Daoy (cell line): ENCODE data around the gene KRTAP9-7. TPM values are rescaled to one million over a fixed set of nuclear protein-coding genes. Genes with fewer than 3 reads are reported as not detected.

ENCODE experiments used
- DNase-seq: peaks from one replicate; pipeline ENCODE4 v3.0.0-alpha.2; 2015; ENCODE audit warnings: low read depth
- total RNA-seq: library from RNA; depleted of rRNA; stranded (reverse); fragments of >200 nt; shearing (Covaris generic); gene quantifications from 2 replicates; pipeline ENCODE4 v1.2.3, GENCODE V29; 2014; rRNA removed

The KRTAP9-7 gene
- total RNA-seq, 1 experiment from 2014 or later = not detected

GRCh38 chr17:41322094-41322902, 46.8 kb downstream of the KRTAP9-7 start:
- DNase-seq = peak; percentile 35

GRCh38 chr17:41322903-41323895, 47.7 kb downstream of the KRTAP9-7 start:
- DNase-seq = no peak

- DNase-seq = peak; percentile 33
Measured at GRCh38 chr17:41324180-41325075, 48.9 kb downstream of the KRTAP9-7 start.

GRCh38 chr17:41325126-41325525, 49.6 kb downstream of the KRTAP9-7 start:
- no peak for DNase-seq

GRCh38 chr17:41325611-41326010, 50.1 kb downstream of the KRTAP9-7 start:
- DNase-seq = no peak

Other genes with a start within 250 kb of the KRTAP9-7 start
- gene KRTAP1-5, start 248.5 kb upstream of the KRTAP9-7 start, total RNA-seq = not detected in 2 replicates
- gene KRTAP1-4, start 245.5 kb upstream of the KRTAP9-7 start, total RNA-seq = not detected in 2 replicates
- gene KRTAP1-3, start 240.8 kb upstream of the KRTAP9-7 start, total RNA-seq = not detected in 2 replicates
- 1.5 TPM in 1 of 2 replicates, not detected in the other for gene KRTAP1-1, start 234.2 kb upstream of the KRTAP9-7 start, total RNA-seq
- gene KRTAP2-1, start 228.4 kb upstream of the KRTAP9-7 start, total RNA-seq = not detected in 2 replicates
- not detected in 2 replicates for gene KRTAP2-2, start 220.5 kb upstream of the KRTAP9-7 start, total RNA-seq
- not detected in 2 replicates for gene KRTAP2-3, start 215.6 kb upstream of the KRTAP9-7 start, total RNA-seq
- gene KRTAP2-4, start 209.8 kb upstream of the KRTAP9-7 start, total RNA-seq = not detected in 2 replicates
- gene KRTAP4-7, start 191.5 kb upstream of the KRTAP9-7 start, total RNA-seq = not detected in 2 replicates
- gene KRTAP4-8, start 177.6 kb upstream of the KRTAP9-7 start, total RNA-seq = not detected in 2 replicates
- not detected in 2 replicates for gene KRTAP4-16, start 173.5 kb upstream of the KRTAP9-7 start, total RNA-seq
- not detected in 2 replicates for gene KRTAP4-9, start 170.3 kb upstream of the KRTAP9-7 start, total RNA-seq
- gene KRTAP4-11, start 157.3 kb upstream of the KRTAP9-7 start, total RNA-seq = not detected in 2 replicates
- gene KRTAP4-12, start 151.5 kb upstream of the KRTAP9-7 start, total RNA-seq = not detected in 2 replicates
- gene KRTAP4-6, start 135.2 kb upstream of the KRTAP9-7 start, total RNA-seq = not detected in 2 replicates
- gene KRTAP4-5, start 125.9 kb upstream of the KRTAP9-7 start, total RNA-seq = not detected in 2 replicates
- gene KRTAP4-4, start 115.0 kb upstream of the KRTAP9-7 start, total RNA-seq = not detected in 2 replicates
- gene KRTAP4-3, start 107.5 kb upstream of the KRTAP9-7 start, total RNA-seq = not detected in 2 replicates
- gene KRTAP4-2, start 97.5 kb upstream of the KRTAP9-7 start, total RNA-seq = not detected in 2 replicates
- not detected in 2 replicates for gene KRTAP4-1, start 90.8 kb upstream of the KRTAP9-7 start, total RNA-seq
- not detected in 2 replicates for gene KRTAP9-1, start 85.8 kb upstream of the KRTAP9-7 start, total RNA-seq
- not detected in 2 replicates for gene KRTAP9-2, start 49.0 kb upstream of the KRTAP9-7 start, total RNA-seq
- not detected in 2 replicates for gene KRTAP9-3, start 43.2 kb upstream of the KRTAP9-7 start, total RNA-seq
- gene KRTAP9-8, start 37.7 kb upstream of the KRTAP9-7 start, total RNA-seq = not detected in 2 replicates
- not detected in 2 replicates for gene KRTAP9-4, start 26.0 kb upstream of the KRTAP9-7 start, total RNA-seq
- not detected in 2 replicates for gene KRTAP9-9, start 20.3 kb upstream of the KRTAP9-7 start, total RNA-seq
- not detected in 2 replicates for gene KRTAP9-6, start 10.3 kb upstream of the KRTAP9-7 start, total RNA-seq
- gene KRTAP29-1, start 27.2 kb downstream of the KRTAP9-7 start, total RNA-seq = not detected in 2 replicates
- not detected in 2 replicates for gene KRTAP16-1, start 33.6 kb downstream of the KRTAP9-7 start, total RNA-seq
- gene KRTAP17-1, start 40.0 kb downstream of the KRTAP9-7 start, total RNA-seq = not detected in 2 replicates
- not detected in 2 replicates for gene KRT33A, start 75.1 kb downstream of the KRTAP9-7 start, total RNA-seq
- gene KRT33B, start 94.1 kb downstream of the KRTAP9-7 start, total RNA-seq = not detected in 2 replicates
- gene KRT34, start 106.6 kb downstream of the KRTAP9-7 start, total RNA-seq = 0.46 and 1.4 TPM in 2 replicates
- not detected in 2 replicates for gene KRT31, start 121.9 kb downstream of the KRTAP9-7 start, total RNA-seq
- gene KRT37, start 148.9 kb downstream of the KRTAP9-7 start, total RNA-seq = not detected in 2 replicates
- not detected in 2 replicates for gene KRT38, start 165.3 kb downstream of the KRTAP9-7 start, total RNA-seq
- 0.06 TPM in 2 replicates for gene KRT32, start 191.7 kb downstream of the KRTAP9-7 start, total RNA-seq
- gene KRT35, start 205.5 kb downstream of the KRTAP9-7 start, total RNA-seq = not detected in 2 replicates
- not detected in 2 replicates for gene KRT36, start 214.2 kb downstream of the KRTAP9-7 start, total RNA-seq
- not detected in 2 replicates for gene KRT13, start 229.9 kb downstream of the KRTAP9-7 start, total RNA-seq
- 0.51 and 3.1 TPM in 2 replicates for gene KRT15, start 243.2 kb downstream of the KRTAP9-7 start, total RNA-seq